Measurements from ENCODE around the gene FHIT. TPM values are rescaled to one million over a fixed set of nuclear protein-coding genes. Genes with fewer than 3 reads are reported as not detected.

Gene FHIT
- total and polyA plus RNA-seq, 5 experiments from 2014 or later, result 11.7 to 32.3 (median 15.5) TPM

DNA sequence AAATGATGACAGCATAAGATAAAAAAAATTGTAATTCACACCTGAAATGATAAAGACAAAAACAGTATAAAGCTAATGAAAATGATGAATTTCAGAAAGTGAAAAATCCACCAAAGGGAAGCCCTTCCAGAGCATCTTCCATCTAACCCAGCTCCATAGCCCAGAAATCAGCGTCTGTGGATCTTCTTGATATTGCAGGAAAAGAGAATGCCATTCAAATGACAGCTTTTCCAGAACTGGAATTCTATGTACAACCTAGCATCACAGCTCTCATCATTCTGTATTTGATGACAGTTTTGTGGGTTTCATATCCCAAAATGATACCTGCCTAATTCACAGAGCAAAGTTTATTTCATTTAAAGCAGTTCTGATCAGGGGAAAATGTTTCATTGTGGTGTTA is 267.3 kb downstream of the FHIT start:
- no peak overlapping the region for H3K27ac Mint-ChIP-seq
- POLR2A ChIA-PET, result no interaction called here
- no peak overlapping the region for H3K4me3 Mint-ChIP-seq
- peaks cover 0 to 16% (median 14%) of the 10 kb centered on the region in 3 donors for H3K36me3 Mint-ChIP-seq
- H3K4me1 Mint-ChIP-seq, result no peaks in the 10 kb centered on the region
- peaks cover 0 to 22% (median 10%) of the 10 kb centered on the region in 9 donors for H3K9me3 Mint-ChIP-seq
- no peak for ATAC-seq
- no peak for DNase-seq
- H3K27me3 Mint-ChIP-seq, result no peaks in the 10 kb centered on the region

DNA sequence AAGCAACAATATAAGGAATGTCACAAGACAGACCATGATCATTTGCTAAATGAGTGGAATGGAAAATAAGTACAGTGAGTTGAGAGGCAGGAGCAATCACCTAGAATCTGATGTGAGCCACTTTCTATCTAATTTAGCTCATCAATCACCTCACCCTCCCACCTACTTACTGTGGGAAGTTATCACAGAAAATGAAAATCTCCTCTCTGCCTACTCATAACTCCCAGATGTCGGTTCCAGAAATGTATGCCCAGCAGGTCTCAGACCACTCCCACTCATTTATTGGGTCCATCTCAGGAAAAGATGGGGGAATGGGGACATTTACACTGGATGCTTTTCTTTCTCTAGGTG is 270.9 kb downstream of the FHIT start:
- ATAC-seq (no peak), DNase-seq (no peak)
- no peaks in the 10 kb centered on the region for H3K4me1 Mint-ChIP-seq

DNA sequence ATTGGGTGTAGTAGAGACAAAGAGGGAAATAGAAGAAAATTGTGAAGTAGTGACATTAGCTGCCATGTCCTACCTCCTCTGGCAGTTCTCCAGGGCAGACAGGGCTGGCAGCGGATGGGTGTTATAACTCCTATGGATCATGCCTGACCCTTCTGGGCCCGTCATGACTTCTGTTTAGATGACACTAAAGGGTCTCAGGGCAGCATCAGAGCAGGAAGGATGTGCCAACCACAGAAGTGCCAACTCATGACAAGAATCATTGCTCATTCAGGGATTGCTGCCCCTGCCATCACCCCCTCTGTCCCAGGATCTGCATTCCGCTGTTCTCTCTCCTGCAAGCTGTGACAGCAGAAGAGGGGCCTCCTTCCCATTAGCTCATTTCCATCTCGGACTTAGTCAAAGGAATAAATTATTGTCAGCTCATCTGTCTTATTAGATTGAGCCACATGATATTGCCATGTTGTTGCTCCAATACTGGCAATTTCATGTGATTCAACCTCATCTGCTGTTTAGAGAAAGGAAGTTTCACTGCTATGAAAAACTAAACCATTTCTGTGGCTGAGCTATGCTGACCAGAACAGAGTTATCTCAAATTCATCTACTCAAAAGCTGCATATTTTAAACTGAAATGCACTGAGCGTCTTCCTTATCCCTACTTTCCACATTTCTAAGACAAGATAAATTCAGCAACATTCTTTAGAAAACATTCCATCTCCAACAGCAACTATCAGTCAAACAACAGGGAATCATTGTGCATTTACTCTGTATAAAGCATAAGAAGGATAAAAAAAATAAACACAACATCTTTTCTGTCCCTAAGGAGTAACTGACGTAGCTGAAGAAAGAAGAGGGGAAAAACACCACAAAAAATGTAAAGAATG is 271.6 kb downstream of the FHIT start:
- Mint-ChIP-seq H3K27ac (peak overlapping the region in 1 of 10 donors; percentile 2), H3K9me3 (peaks cover 0 to 11% (median 2%) of the 10 kb centered on the region in 9 donors), H3K4me3 (no peak overlapping the region), H3K27me3 (no peaks in the 10 kb centered on the region), H3K36me3 (peaks cover 3 to 20% (median 15%) of the 10 kb centered on the region in 3 donors), H3K4me1 (no peaks in the 10 kb centered on the region)
- ATAC-seq (no peak), DNase-seq (no peak)
- POLR2A ChIA-PET, result no interaction called here

More for the DNA sequence above, 270.9 kb downstream of the FHIT start:
- H3K4me3 Mint-ChIP-seq, result no peak overlapping the region
- no peaks in the 10 kb centered on the region for H3K27me3 Mint-ChIP-seq
- peaks cover 0 to 8% (median under 1%) of the 10 kb centered on the region in 9 donors for H3K9me3 Mint-ChIP-seq
- POLR2A ChIA-PET, result no interaction called here
- no peak overlapping the region for H3K27ac Mint-ChIP-seq
- H3K36me3 Mint-ChIP-seq, result peaks cover 3 to 19% (median 14%) of the 10 kb centered on the region in 3 donors

DNA sequence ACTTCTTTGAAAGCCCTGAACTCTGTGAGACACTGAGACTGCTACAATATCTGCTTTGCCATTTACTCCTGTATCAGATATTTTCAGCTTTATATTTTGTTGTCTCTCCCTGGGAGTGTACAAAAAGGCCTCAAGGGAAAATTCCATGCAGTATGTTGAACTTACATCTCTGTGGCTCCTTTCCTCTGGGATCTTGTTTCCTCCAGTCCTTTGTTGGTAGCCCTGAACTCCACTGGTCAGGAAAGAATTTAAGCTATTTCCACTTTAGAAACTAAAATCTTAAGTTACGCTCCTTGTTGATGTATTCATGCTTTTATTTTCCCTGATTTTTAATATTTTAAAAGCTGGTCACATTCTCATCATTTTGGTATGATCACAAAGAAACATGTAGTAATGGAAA is 277.9 kb downstream of the FHIT start:
- no peaks in the 10 kb centered on the region for H3K27me3 Mint-ChIP-seq

DNA sequence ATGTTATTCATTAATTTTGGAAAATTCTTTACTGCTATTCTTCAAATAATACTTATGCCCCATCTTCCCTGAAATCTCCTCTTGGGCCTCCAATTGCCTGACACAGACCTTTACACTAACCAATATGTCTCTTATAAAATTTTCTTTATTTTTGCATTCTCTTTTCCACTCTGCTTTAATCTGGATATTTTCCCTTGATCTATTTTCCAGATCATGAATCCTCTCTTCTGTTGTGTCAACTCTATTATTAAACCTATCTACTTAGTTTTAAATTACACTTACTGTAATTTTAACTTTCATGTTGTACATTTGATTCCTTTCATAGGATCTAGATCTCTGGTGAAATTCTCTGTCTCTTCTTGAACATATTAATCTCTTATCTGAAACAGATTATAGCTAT is 278.7 kb downstream of the FHIT start:
- H3K9me3 Mint-ChIP-seq, result peaks cover 7 to 42% (median 19%) of the 10 kb centered on the region in 9 donors
- H3K27ac Mint-ChIP-seq, result no peak overlapping the region
- H3K4me1 Mint-ChIP-seq, result no peaks in the 10 kb centered on the region
- DNase-seq (no peak), ATAC-seq (no peak)
- H3K27me3 Mint-ChIP-seq, result no peaks in the 10 kb centered on the region
- POLR2A ChIA-PET, result no interaction called here
- H3K4me3 Mint-ChIP-seq, result no peak overlapping the region
- peaks cover 5 to 28% (median 27%) of the 10 kb centered on the region in 3 donors for H3K36me3 Mint-ChIP-seq

More for the DNA sequence above, 277.9 kb downstream of the FHIT start:
- no peaks in the 10 kb centered on the region for H3K4me1 Mint-ChIP-seq
- H3K36me3 Mint-ChIP-seq, result peaks cover 5 to 32% (median 27%) of the 10 kb centered on the region in 3 donors
- ATAC-seq (no peak), DNase-seq (no peak)
- H3K9me3 Mint-ChIP-seq, result peaks cover 7 to 42% (median 19%) of the 10 kb centered on the region in 9 donors
- no peak overlapping the region for H3K27ac Mint-ChIP-seq
- POLR2A ChIA-PET, result no interaction called here
- no peak overlapping the region for H3K4me3 Mint-ChIP-seq

DNA sequence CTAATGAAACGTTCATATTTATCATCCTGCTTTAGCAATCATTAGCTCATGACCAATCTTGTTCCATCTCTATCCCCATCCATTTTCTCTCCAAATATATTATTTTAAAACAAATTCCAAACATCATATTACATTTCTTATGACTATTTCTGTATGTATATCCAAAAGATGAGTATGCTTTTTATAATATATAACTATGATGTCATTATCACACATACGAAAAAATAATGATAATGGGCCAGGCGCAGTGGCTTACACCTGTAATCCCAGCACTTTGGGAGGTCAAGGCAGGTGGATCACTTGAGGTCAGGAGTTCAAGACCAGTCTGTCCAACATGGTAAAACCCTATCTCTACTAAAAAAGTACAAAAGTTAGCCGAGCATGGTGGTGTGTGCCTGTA is 280.4 kb downstream of the FHIT start:
- H3K4me1 Mint-ChIP-seq, result no peaks in the 10 kb centered on the region
- H3K36me3 Mint-ChIP-seq, result peaks cover 2 to 23% (median 23%) of the 10 kb centered on the region in 3 donors
- H3K4me3 Mint-ChIP-seq, result no peak overlapping the region
- ATAC-seq, result no peak
- POLR2A ChIA-PET, result no interaction called here
- peaks cover 9 to 47% (median 19%) of the 10 kb centered on the region in 9 donors for H3K9me3 Mint-ChIP-seq
- no peaks in the 10 kb centered on the region for H3K27me3 Mint-ChIP-seq
- DNase-seq, result no peak
- H3K27ac Mint-ChIP-seq, result no peak overlapping the region

DNA sequence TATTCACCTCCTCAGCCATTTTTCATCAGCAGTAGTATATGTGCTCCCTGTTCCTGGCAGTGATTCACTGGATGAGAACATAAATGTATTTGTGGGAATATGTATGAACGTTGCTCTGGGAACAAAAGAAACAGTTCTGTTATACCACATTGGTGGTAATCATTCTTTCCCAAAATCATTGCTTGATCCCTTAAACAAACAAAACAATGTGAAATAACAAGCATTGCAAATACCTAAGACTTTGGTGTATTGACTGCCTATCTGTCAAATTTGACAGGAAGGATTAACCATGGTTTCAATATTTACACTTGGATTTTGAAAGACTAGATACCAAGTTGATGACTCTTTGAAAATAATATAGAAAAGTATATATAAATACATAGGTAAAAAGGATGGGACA is 284.1 kb downstream of the FHIT start:
- H3K36me3 Mint-ChIP-seq, result peaks cover 0 to 17% (median 13%) of the 10 kb centered on the region in 3 donors
- H3K27ac Mint-ChIP-seq, result no peak overlapping the region
- POLR2A ChIA-PET, result no interaction called here
- peaks cover 10 to 55% (median 32%) of the 10 kb centered on the region in 9 donors for H3K9me3 Mint-ChIP-seq
- no peaks in the 10 kb centered on the region for H3K27me3 Mint-ChIP-seq
- ATAC-seq (no peak), DNase-seq (no peak)
- no peaks in the 10 kb centered on the region for H3K4me1 Mint-ChIP-seq
- H3K4me3 Mint-ChIP-seq, result no peak overlapping the region

DNA sequence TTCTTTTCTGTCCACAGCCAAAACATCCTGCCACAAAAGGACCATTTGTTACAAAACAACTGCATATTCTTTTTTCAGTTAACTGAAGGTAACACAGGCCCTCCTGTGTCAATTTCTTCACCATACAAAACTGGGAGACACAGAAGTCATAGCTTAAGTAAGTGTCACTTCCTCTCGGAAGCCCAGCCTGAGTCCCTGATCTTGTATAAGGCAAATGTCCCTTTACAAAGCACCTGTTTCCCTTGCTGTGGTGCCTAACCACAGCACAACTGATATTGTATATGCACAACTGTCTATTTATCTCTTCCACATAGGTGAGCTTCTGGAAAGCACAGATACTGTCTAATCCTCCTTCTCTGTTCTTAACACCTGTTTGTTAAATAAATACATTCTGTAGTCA is 293.7 kb downstream of the FHIT start:
- DNase-seq (no peak), ATAC-seq (no peak)
- H3K27ac Mint-ChIP-seq, result no peak overlapping the region
- no peaks in the 10 kb centered on the region for H3K4me1 Mint-ChIP-seq
- H3K36me3 Mint-ChIP-seq, result peaks cover 0 to 37% (median 18%) of the 10 kb centered on the region in 3 donors
- POLR2A ChIA-PET, result no interaction called here
- H3K27me3 Mint-ChIP-seq, result no peaks in the 10 kb centered on the region
- no peak overlapping the region for H3K4me3 Mint-ChIP-seq
- peaks cover 0 to 80% (median 49%) of the 10 kb centered on the region in 9 donors for H3K9me3 Mint-ChIP-seq

DNA sequence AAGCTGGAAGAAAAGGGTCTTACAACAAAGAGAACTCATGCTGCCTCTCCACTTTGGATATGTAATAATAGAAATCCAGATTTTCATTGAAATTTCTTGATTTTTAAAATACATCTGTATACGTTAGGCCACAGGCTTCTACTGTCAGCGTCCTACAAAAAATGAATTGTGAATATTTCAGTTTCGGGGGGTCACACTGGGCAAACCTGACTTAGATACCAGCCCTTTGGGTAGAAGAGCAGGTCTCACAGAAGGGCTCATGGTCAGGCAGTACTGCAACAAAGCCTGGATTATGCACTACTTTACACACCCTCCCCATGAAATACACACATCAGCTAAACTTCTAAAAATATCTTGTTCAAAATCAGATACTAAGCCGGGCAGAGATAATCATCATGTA is 294.5 kb downstream of the FHIT start:
- no peak for ATAC-seq
- H3K9me3 Mint-ChIP-seq, result peaks cover 0 to 76% (median 40%) of the 10 kb centered on the region in 9 donors
- no peaks in the 10 kb centered on the region for H3K27me3 Mint-ChIP-seq
- POLR2A ChIA-PET, result no interaction called here
- H3K4me1 Mint-ChIP-seq, result no peaks in the 10 kb centered on the region
- no peak overlapping the region for H3K27ac Mint-ChIP-seq
- no peak overlapping the region for H3K4me3 Mint-ChIP-seq
- DNase-seq, result no peak
- H3K36me3 Mint-ChIP-seq, result peaks cover 0 to 38% (median 14%) of the 10 kb centered on the region in 3 donors

DNA sequence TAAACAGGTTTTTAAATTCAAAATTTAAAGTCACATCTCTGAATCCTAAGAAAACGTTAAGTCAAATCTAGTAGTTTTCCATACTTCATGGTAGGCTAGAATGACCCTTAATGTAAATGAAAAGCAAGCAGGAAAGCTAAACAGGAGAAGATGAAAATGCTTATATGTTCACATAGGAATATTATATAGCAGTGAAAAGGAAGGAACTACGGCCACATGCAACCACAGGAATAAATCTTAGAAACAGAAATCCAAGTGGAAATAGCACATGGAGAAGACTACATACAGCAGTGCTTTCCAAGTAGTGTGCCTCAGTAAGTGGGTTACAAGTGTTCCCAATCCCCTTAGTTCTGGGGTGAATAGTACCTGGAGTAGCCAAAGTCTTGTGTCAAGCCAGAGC is 296.2 kb downstream of the FHIT start:
- no peak for ATAC-seq
- Mint-ChIP-seq H3K36me3 (peaks cover 0 to 30% (median 12%) of the 10 kb centered on the region in 3 donors), H3K4me3 (no peak overlapping the region), H3K9me3 (peaks cover 0 to 65% (median 29%) of the 10 kb centered on the region in 9 donors), H3K27ac (no peak overlapping the region), H3K4me1 (no peaks in the 10 kb centered on the region), H3K27me3 (no peaks in the 10 kb centered on the region)
- no peak for DNase-seq
- POLR2A ChIA-PET, result no interaction called here

DNA sequence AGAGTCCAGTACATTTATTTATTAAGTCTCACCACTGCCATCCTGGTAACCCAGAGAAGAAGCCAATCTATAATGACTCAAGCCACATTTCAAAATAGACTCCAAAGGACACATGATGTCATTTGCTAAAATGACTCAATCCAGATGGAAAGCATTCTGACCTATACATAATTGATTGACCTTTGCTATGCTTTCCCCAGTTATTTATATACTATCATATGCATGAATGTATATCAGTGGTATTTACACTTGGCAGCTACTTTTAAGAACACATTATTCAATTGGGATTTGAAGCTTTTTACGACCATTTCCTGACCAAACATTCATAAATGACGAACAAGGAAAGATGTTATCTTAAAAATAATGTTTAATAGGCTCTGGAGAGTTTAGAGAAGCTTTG is 297.2 kb downstream of the FHIT start:
- Mint-ChIP-seq H3K36me3 (peaks cover 0 to 23% (median 12%) of the 10 kb centered on the region in 3 donors), H3K4me1 (no peaks in the 10 kb centered on the region), H3K27me3 (no peaks in the 10 kb centered on the region), H3K27ac (no peak overlapping the region), H3K9me3 (peaks cover 0 to 55% (median 26%) of the 10 kb centered on the region in 9 donors), H3K4me3 (no peak overlapping the region)
- no peak for ATAC-seq
- POLR2A ChIA-PET, result no interaction called here
- no peak for DNase-seq

DNA sequence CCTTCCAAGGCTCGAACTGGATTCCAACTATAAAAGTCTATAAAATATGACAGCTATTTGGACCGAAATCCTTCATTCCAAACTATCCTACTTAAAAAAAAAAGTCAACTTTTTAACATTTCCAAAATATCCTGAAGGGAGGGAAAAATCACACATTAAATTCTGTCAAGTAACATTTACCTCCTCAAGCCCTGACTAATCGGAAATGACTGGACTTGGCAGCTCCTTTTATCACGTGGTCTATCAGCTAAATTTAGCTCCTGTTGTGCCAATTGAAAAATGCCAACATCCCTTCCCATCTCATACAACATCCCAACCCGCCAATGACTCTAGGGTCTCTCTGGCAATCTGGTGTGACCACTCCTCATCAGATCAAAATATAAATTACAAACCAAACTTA is 297.9 kb downstream of the FHIT start:
- H3K4me3 Mint-ChIP-seq, result no peak overlapping the region
- no peak overlapping the region for H3K27ac Mint-ChIP-seq
- H3K27me3 Mint-ChIP-seq, result no peaks in the 10 kb centered on the region
- POLR2A ChIA-PET, result no interaction called here
- peaks cover 0 to 55% (median 26%) of the 10 kb centered on the region in 9 donors for H3K9me3 Mint-ChIP-seq
- peaks cover 0 to 23% (median 12%) of the 10 kb centered on the region in 3 donors for H3K36me3 Mint-ChIP-seq
- no peak for DNase-seq
- ATAC-seq, result no peak
- H3K4me1 Mint-ChIP-seq, result peaks cover 0 to 1% (median 0%) of the 10 kb centered on the region in 4 donors

DNA sequence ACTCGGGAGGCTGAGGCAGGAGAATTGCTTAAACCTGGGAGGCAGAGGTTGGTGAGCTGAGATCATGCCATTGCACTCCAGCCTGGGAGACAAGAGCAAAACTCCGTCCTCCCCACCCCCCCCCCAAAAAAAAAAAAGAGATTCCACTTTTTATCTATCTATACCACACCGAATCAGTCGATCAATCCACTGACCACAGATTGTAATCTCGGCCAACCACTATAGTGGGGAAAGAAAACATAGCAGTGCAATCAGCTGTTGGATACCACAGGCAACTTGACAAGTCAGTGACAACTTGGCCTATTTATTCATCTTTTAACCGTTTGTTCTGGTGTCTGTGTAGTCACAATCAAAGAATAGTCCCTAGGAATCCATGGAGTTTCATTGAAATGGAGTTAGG is 299.2 kb downstream of the FHIT start:
- no peak for DNase-seq
- Mint-ChIP-seq H3K4me1 (peaks cover 0 to 2% (median 0%) of the 10 kb centered on the region in 4 donors), H3K4me3 (no peak overlapping the region), H3K9me3 (peaks cover 0 to 47% (median 21%) of the 10 kb centered on the region in 9 donors), H3K27ac (peak overlapping the region in 1 of 10 donors; percentile 15), H3K27me3 (no peaks in the 10 kb centered on the region), H3K36me3 (peaks cover 0 to 23% (median 12%) of the 10 kb centered on the region in 3 donors)
- POLR2A ChIA-PET, result no interaction called here
- ATAC-seq, result no peak

Data from naive thymus-derived CD8-positive, alpha-beta T cell (primary cell).